A673 (cell line): ENCODE data around the gene NEGR1. TPM values are rescaled to one million over a fixed set of nuclear protein-coding genes. Genes with fewer than 3 reads are reported as not detected.

ENCODE experiments used
- BruUV-seq: library from RNA; stranded (reverse); fragments of 400-500 nt; replicated peaks from 2 replicates; lab custom pipeline; 2021; lab: Mats Ljungman, UMichigan
- CTCF ChIA-PET: fragments of 300-600 bp; sonication (Branson Sonifier 250); formaldehyde crosslinking; loops from one replicate; lab custom pipeline; 2022; ENCODE audit warnings: antibody characterized with exemption; lab: Charles Lee
- POLR2A ChIA-PET: fragments of 300-600 bp; sonication (Branson Sonifier 250); formaldehyde crosslinking; loops from one replicate; lab custom pipeline; 2022; ENCODE audit warnings: antibody characterized with exemption; ENCODE audit not compliant: low non-redundant PET; lab: Charles Lee
- DNase-seq: peaks from one replicate; pipeline ENCODE4 v3.0.0-alpha.2; 2015; ENCODE audit warnings: low spot score
- H3K27ac ChIP-seq: fragments of 200-600 bp; sonication (generic); 2 replicates; pipeline ENCODE4 v1.5.1; 2016; ENCODE audit warnings: mixed run types, low read depth, mild to moderate bottlenecking, mixed read lengths, antibody characterized with exemption, low read length; ENCODE audit not compliant: poor library complexity, severe bottlenecking
- H3K27me3 ChIP-seq: fragments of 200-600 bp; sonication (generic); replicated peaks from 2 replicates; pipeline ENCODE4 v1.6.1; 2017; ENCODE audit warnings: mixed run types, low read depth, mild to moderate bottlenecking, mixed read lengths, antibody characterized with exemption, low read length; ENCODE audit not compliant: insufficient read depth, poor library complexity
- H3K36me3 ChIP-seq: fragments of 200-600 bp; sonication (generic); 2 replicates; pipeline ENCODE4 v1.6.1; 2016; ENCODE audit warnings: mixed run types, mild to moderate bottlenecking, mixed read lengths, antibody characterized with exemption, low read length; ENCODE audit not compliant: insufficient read depth, poor library complexity, severe bottlenecking
- H3K4me1 ChIP-seq: fragments of 200-600 bp; sonication (generic); 2 replicates; pipeline ENCODE4 v1.6.1; 2017; ENCODE audit warnings: mixed run types, mild to moderate bottlenecking, mixed read lengths, antibody characterized with exemption, low read length; ENCODE audit not compliant: insufficient read depth, poor library complexity, severe bottlenecking
- H3K4me3 ChIP-seq: fragments of 200-600 bp; sonication (generic); 2 replicates; pipeline ENCODE4 v1.5.1; 2016; ENCODE audit warnings: low read depth, mixed run types, mild to moderate bottlenecking, mixed read lengths, low read length; ENCODE audit not compliant: poor library complexity, severe bottlenecking
- H3K9me3 ChIP-seq: fragments of 200-600 bp; sonication (generic); 2 replicates; pipeline ENCODE4 v1.6.1; 2016; ENCODE audit warnings: mixed run types, low read depth, mild to moderate bottlenecking, mixed read lengths, antibody characterized with exemption, low read length; ENCODE audit not compliant: poor library complexity, severe bottlenecking
- EZH2 ChIP-seq: fragments of 200-600 bp; sonication (generic); IDR thresholded peaks from 2 replicates; pipeline ENCODE4 v1.6.1; 2017; ENCODE audit warnings: borderline replicate concordance, low read depth, mild to moderate bottlenecking, mixed read lengths, antibody characterized with exemption, low read length; ENCODE audit not compliant: poor library complexity, severe bottlenecking
- intact Hi-C: fragments of 100-400 bp; cut with micrococcal nuclease; formaldehyde crosslinking; loops from one replicate; pipeline ENCODE4 v1.10.0; 2022; ENCODE audit not compliant: unreplicated experiment
- total RNA-seq: library from RNA; stranded (reverse); gene quantifications from 2 replicates; pipeline ENCODE4 v1.2.3, GENCODE V29; 2021
- TF ChIP-seq, protein P1 (sequence below): fragments of 300-800, 200-600 bp; sonication (generic); conservative IDR thresholded peaks from 2 replicates; pipeline ENCODE4 v1.5.1; 2017; ENCODE audit warnings: low read depth, mild to moderate bottlenecking, antibody characterized with exemption, low read length, moderate library complexity, mixed read lengths

NEGR1 gene
- total RNA-seq, 1 experiment from 2014 or later: 7.6 TPM

GRCh38 chr1:71371581-71371980, 910.8 kb downstream of the NEGR1 start:
- POLR2A ChIA-PET: no interaction called here
- no peaks in the 10 kb centered on the region for H3K27me3 ChIP-seq
- H3K4me1 ChIP-seq: no peaks in the 10 kb centered on the region
- H3K27ac ChIP-seq: no peak overlapping the region
- intact Hi-C loops: no loop called here
- no peak overlapping the region for H3K4me3 ChIP-seq
- H3K36me3 ChIP-seq: no peaks in the 10 kb centered on the region
- CTCF ChIA-PET: no interaction called here
- TF ChIP-seq, protein P1, sequence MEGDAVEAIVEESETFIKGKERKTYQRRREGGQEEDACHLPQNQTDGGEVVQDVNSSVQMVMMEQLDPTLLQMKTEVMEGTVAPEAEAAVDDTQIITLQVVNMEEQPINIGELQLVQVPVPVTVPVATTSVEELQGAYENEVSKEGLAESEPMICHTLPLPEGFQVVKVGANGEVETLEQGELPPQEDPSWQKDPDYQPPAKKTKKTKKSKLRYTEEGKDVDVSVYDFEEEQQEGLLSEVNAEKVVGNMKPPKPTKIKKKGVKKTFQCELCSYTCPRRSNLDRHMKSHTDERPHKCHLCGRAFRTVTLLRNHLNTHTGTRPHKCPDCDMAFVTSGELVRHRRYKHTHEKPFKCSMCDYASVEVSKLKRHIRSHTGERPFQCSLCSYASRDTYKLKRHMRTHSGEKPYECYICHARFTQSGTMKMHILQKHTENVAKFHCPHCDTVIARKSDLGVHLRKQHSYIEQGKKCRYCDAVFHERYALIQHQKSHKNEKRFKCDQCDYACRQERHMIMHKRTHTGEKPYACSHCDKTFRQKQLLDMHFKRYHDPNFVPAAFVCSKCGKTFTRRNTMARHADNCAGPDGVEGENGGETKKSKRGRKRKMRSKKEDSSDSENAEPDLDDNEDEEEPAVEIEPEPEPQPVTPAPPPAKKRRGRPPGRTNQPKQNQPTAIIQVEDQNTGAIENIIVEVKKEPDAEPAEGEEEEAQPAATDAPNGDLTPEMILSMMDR: no peak
- TF ChIP-seq EZH2: no peak
- no peak for DNase-seq
- H3K9me3 ChIP-seq: no peaks in the 10 kb centered on the region
- no TSS peak for BruUV-seq

- Histone ChIP-seq H3K4me3 (no peak overlapping the region), H3K36me3 (no peaks in the 10 kb centered on the region), H3K9me3 (no peaks in the 10 kb centered on the region), H3K27ac (no peak overlapping the region), H3K4me1 (no peaks in the 10 kb centered on the region), H3K27me3 (no peaks in the 10 kb centered on the region)
- ChIA-PET POLR2A (no interaction called here), CTCF (no interaction called here)
- no TSS peak for BruUV-seq
- intact Hi-C loops: no loop called here
- TF ChIP-seq EZH2: no peak
- TF ChIP-seq, protein P1: no peak
- DNase-seq: no peak
Measured at GRCh38 chr1:71364236-71364635, 918.1 kb downstream of the NEGR1 start.

GRCh38 chr1:71362691-71363090, 919.6 kb downstream of the NEGR1 start:
- DNase-seq: no peak
- no peak for TF ChIP-seq EZH2
- TF ChIP-seq, protein P1: no peak
- no TSS peak for BruUV-seq
- intact Hi-C loops: no loop called here
- Histone ChIP-seq H3K9me3 (no peaks in the 10 kb centered on the region), H3K4me1 (no peaks in the 10 kb centered on the region), H3K36me3 (no peaks in the 10 kb centered on the region), H3K27ac (no peak overlapping the region), H3K27me3 (no peaks in the 10 kb centered on the region), H3K4me3 (no peak overlapping the region)
- ChIA-PET CTCF (no interaction called here), POLR2A (no interaction called here)
